K562 (cell line): ENCODE data around the gene NT5C1A. TPM values are rescaled to one million over a fixed set of nuclear protein-coding genes. Genes with fewer than 3 reads are reported as not detected.
A peak's percentile ranks its signal among the peaks of the same experiment; 100 is the strongest.

ENCODE experiments used
- BDP1 ChIP-seq: IDR thresholded peaks from 3 replicates; pipeline ENCODE4 v1.6.1; 2011; ENCODE audit not compliant: insufficient read length, insufficient read depth
- ESRRA ChIP-seq: fragments of 450-650 bp; IDR thresholded peaks from 2 replicates; pipeline ENCODE4 v1.6.1; 2014; ENCODE audit warnings: low read depth, mild to moderate bottlenecking, moderate library complexity, borderline replicate concordance
- FOXK2 ChIP-seq, 2 experiments: fragments of 450-650 bp; IDR thresholded peaks in 1 of 2; conservative IDR thresholded peaks in 1 of 2; 2 replicates each; pipeline ENCODE4 v1.6.1; 2016; ENCODE audit warnings: low read depth in 2 of 2, mild to moderate bottlenecking in 1 of 2
- PHF20 ChIP-seq: fragments of 450-650 bp; IDR thresholded peaks from 2 replicates; pipeline ENCODE4 v1.6.1; 2018; ENCODE audit not compliant: partially characterized antibody
- PHF8 ChIP-seq: fragments of 200-600 bp; sonication (generic); IDR thresholded peaks from 2 replicates; pipeline ENCODE4 v1.6.1; 2012; ENCODE audit warnings: mixed run types, mild to moderate bottlenecking, inconsistent platforms, low read length, moderate library complexity, borderline replicate concordance
- PML ChIP-seq: IDR thresholded peaks from 2 replicates; pipeline ENCODE4 v1.6.1; 2012; ENCODE audit warnings: low read length, inconsistent platforms
- polyA plus RNA-seq, 8 experiments: library from polyadenylated mRNA; depleted of rRNA in 4 of 8; stranded (reverse) in 5 of 8; unstranded in 3 of 8; fragments of >200 nt; fragmentation: Nextera tagmentation in 2 of 8; fragmentation: Illumina TruSeq in 1 of 8; extraction: Ambion mirVana in 2 of 8; extraction: Trizol in 1 of 8; gene quantifications; 2 replicates each; pipeline versions ENCODE4 v1.2.1 to v1.2.3, GENCODE V29; 2011 to 2014; ENCODE audit warnings: inconsistent platforms in 1 of 8, missing spikeins in 1 of 8
- total RNA-seq, 7 experiments: library from RNA; depleted of rRNA in 6 of 7; stranded (reverse); fragments of >200 nt in 6 of 7; fragmentation: Illumina TruSeq in 2 of 7; extraction: Trizol in 2 of 7; gene quantifications; 2 replicates each; pipeline versions ENCODE4 v1.2.1 to v1.2.3, GENCODE V29; 2011 to 2021; ENCODE audit warnings: low replicate concordance in 1 of 7
- TF ChIP-seq, protein P1 (sequence below): sonication (generic); IDR thresholded peaks from 2 replicates; pipeline ENCODE4 v1.6.1; 2016
- TF ChIP-seq, protein P2 (sequence below): fragments of 450-650 bp; IDR thresholded peaks from 2 replicates; pipeline ENCODE4 v1.6.1; 2016; ENCODE audit warnings: missing biosample characterization, missing genetic modification characterization
- TF ChIP-seq, protein P3 (sequence below): sonication (generic); formaldehyde crosslinking; IDR thresholded peaks from 2 replicates; pipeline ENCODE4 v1.8.1; 2023; ENCODE audit warnings: mild to moderate bottlenecking, missing genetic modification reagents
- TF ChIP-seq, protein P4 (sequence below), 2 experiments: fragments of 450-650 bp in 1 of 2; sonication (generic) in 1 of 2; formaldehyde crosslinking in 1 of 2; IDR thresholded peaks; 2 replicates each; pipeline versions ENCODE4 v1.7.1 to v1.9.0; 2016 to 2022; ENCODE audit warnings: inconsistent platforms in 1 of 2, mild to moderate bottlenecking in 1 of 2, missing genetic modification reagents in 1 of 2
- TF ChIP-seq, protein P5 (sequence below): fragments of 250-450 bp; sonication (Bioruptor Pico); IDR thresholded peaks from 2 replicates; pipeline ENCODE4 v1.6.1; 2021; ENCODE audit warnings: mild to moderate bottlenecking

NT5C1A gene
- total and polyA plus RNA-seq, 9 of the 15 experiments (the other 6 are each of a cell fraction or from before 2014, with no cell fraction given): not detected

DNA sequence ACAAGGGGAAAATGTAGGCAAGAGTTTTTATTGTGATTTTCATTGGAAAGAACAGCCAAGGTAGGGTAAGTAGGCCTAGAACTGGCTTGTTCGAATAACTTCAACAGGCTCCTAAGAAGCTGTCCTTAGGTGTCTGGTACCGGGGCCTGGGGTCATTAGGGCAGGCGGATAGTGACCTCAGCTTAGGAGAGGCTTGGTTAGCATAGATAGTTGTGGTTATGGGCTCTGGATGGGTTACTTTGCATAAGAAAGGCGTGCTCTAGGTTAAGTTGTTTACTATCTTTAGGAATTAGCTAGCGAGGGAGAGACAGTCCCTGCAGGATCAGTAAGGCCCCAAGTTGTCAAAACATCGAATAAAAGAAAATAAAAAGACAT, 40.0 kb upstream of the NT5C1A start (continued):
- TF ChIP-seq PHF8 (0 out of 2 replicates have a peak, but pooled peaks have one; percentile 24), PHF20 (no peak), BDP1 (no peak), ESRRA (no peak), FOXK2 (conservative IDR thresholded peaks at IDR 0.05 in 1 of 2, IDR thresholded peaks at IDR 0.05 in 1 of 2; ENCODE audit: low read depth in 2 of 2) (peak in 1 of 2 experiments; percentile 4; a peak in 1 of 4 replicates), PML (no peak; the same call in 1 of the 2 replicates)
- TF ChIP-seq, protein P1, sequence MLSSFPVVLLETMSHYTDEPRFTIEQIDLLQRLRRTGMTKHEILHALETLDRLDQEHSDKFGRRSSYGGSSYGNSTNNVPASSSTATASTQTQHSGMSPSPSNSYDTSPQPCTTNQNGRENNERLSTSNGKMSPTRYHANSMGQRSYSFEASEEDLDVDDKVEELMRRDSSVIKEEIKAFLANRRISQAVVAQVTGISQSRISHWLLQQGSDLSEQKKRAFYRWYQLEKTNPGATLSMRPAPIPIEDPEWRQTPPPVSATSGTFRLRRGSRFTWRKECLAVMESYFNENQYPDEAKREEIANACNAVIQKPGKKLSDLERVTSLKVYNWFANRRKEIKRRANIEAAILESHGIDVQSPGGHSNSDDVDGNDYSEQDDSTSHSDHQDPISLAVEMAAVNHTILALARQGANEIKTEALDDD: peak; percentile 80
- TF ChIP-seq, protein P2, sequence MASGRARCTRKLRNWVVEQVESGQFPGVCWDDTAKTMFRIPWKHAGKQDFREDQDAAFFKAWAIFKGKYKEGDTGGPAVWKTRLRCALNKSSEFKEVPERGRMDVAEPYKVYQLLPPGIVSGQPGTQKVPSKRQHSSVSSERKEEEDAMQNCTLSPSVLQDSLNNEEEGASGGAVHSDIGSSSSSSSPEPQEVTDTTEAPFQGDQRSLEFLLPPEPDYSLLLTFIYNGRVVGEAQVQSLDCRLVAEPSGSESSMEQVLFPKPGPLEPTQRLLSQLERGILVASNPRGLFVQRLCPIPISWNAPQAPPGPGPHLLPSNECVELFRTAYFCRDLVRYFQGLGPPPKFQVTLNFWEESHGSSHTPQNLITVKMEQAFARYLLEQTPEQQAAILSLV (tag): 0 out of 2 replicates have a peak, but pooled peaks have one; percentile 3
- TF ChIP-seq, protein P3, sequence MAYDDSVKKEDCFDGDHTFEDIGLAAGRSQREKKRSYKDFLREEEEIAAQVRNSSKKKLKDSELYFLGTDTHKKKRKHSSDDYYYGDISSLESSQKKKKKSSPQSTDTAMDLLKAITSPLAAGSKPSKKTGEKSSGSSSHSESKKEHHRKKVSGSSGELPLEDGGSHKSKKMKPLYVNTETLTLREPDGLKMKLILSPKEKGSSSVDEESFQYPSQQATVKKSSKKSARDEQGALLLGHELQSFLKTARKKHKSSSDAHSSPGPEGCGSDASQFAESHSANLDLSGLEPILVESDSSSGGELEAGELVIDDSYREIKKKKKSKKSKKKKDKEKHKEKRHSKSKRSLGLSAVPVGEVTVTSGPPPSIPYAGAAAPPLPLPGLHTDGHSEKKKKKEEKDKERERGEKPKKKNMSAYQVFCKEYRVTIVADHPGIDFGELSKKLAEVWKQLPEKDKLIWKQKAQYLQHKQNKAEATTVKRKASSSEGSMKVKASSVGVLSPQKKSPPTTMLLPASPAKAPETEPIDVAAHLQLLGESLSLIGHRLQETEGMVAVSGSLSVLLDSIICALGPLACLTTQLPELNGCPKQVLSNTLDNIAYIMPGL (CRISPR knock-in tag): no peak
- TF ChIP-seq, protein P4, sequence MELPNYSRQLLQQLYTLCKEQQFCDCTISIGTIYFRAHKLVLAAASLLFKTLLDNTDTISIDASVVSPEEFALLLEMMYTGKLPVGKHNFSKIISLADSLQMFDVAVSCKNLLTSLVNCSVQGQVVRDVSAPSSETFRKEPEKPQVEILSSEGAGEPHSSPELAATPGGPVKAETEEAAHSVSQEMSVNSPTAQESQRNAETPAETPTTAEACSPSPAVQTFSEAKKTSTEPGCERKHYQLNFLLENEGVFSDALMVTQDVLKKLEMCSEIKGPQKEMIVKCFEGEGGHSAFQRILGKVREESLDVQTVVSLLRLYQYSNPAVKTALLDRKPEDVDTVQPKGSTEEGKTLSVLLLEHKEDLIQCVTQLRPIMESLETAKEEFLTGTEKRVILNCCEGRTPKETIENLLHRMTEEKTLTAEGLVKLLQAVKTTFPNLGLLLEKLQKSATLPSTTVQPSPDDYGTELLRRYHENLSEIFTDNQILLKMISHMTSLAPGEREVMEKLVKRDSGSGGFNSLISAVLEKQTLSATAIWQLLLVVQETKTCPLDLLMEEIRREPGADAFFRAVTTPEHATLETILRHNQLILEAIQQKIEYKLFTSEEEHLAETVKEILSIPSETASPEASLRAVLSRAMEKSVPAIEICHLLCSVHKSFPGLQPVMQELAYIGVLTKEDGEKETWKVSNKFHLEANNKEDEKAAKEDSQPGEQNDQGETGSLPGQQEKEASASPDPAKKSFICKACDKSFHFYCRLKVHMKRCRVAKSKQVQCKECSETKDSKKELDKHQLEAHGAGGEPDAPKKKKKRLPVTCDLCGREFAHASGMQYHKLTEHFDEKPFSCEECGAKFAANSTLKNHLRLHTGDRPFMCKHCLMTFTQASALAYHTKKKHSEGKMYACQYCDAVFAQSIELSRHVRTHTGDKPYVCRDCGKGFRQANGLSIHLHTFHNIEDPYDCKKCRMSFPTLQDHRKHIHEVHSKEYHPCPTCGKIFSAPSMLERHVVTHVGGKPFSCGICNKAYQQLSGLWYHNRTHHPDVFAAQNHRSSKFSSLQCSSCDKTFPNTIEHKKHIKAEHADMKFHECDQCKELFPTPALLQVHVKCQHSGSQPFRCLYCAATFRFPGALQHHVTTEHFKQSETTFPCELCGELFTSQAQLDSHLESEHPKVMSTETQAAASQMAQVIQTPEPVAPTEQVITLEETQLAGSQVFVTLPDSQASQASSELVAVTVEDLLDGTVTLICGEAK (IDR thresholded peaks at IDR 0.05): 0 out of 2 replicates have a peak, but pooled peaks have one; percentile 47
- TF ChIP-seq, protein P4 (CRISPR knock-in tag; IDR thresholded peaks at IDR 0.05): no peak
- TF ChIP-seq, protein P5, sequence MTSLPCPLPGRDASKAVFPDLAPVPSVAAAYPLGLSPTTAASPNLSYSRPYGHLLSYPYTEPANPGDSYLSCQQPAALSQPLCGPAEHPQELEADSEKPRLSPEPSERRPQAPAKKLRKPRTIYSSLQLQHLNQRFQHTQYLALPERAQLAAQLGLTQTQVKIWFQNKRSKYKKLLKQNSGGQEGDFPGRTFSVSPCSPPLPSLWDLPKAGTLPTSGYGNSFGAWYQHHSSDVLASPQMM (CRISPR knock-in tag): no peak
